Spleen (tissue), 3 donors: ENCODE data around the gene STK24.

Experiments
- POLR2A ChIP-seq, 3 donors: fragments of 450-650 bp; IDR thresholded peaks; one replicate each; pipeline ENCODE4 v1.5.1; 2017; ENCODE audit warnings: antibody characterized with exemption in 3 of 3, mild to moderate bottlenecking in 1 of 3
- POLR2AphosphoS5 ChIP-seq, 3 donors: sonication (generic); formaldehyde crosslinking; IDR thresholded peaks; one replicate each; pipeline ENCODE4 v1.5.1; 2017; ENCODE audit warnings: antibody characterized with exemption in 3 of 3

DNA sequence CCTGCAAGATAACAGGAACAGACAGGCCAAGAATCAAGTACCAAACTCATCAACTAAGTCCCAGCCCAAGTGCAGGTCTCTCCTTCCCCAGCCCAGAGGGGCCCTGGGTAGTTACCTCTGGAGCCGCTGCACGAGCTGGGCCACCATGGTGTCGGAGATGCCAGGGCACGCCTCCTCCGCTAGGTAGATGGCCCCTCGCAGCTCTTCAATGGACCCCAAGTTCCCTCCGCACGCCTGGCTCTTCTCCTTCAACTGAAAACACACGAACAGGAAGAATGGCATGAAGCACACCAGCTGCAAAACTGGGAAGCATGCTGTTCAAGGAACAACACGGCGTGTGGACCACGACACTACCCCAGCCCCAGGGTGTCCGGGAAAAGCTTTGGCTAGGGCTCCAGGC, 119.9 kb downstream of the STK24 start:
- TF ChIP-seq POLR2AphosphoS5 (IDR thresholded peaks at IDR 0.05) (peak in 1 of 3 donors; percentile 41), POLR2A (IDR thresholded peaks at IDR 0.05) (no peak)
